Measurements from ENCODE around the gene MYO15B.

MYO15B gene

GRCh38 chr17:75670868-75671267, 83.3 kb downstream of the MYO15B start:
- no peak for DNase-seq

- no peak for DNase-seq
These were observed 84.4 kb downstream of the MYO15B start for GRCh38 chr17:75672011-75672410.

- DNase-seq = no peak
These were observed 85.9 kb downstream of the MYO15B start for GRCh38 chr17:75673487-75673886.
